Measurements from ENCODE around the gene PCID2.
A peak's percentile ranks its signal among the peaks of the same experiment; 100 is the strongest.

PCID2 gene

GRCh38 chr13:113219256-113219940 is 10.9 kb upstream of the PCID2 start:
- no peak for DNase-seq

- DNase-seq: no peak
Measured at GRCh38 chr13:113218586-113218985, 10.1 kb upstream of the PCID2 start.

GRCh38 chr13:113216254-113217048 is 8.0 kb upstream of the PCID2 start:
- DNase-seq: peak in 1 of 2 donors; percentile 3

GRCh38 chr13:113211774-113212173 is 3.3 kb upstream of the PCID2 start:
- DNase-seq: peak in 1 of 2 donors; percentile 10

- DNase-seq: no peak
Measured at GRCh38 chr13:113210833-113211232, 2.4 kb upstream of the PCID2 start.

GRCh38 chr13:113209759-113210421 is 1.4 kb upstream of the PCID2 start:
- DNase-seq: peak; percentile 46 to 47

- DNase-seq: peak; percentile 61 to 83
Measured at GRCh38 chr13:113209336-113209758, 878 bp upstream of the PCID2 start, which contains the start of gene CUL4A. CUL4A (plus strand) TSS chr13:113209613; CDS start chr13:113209628, 15 bp downstream.

- peak in 1 of 2 donors; percentile 44 for DNase-seq
Measured at GRCh38 chr13:113207890-113208420, 514 bp downstream of the PCID2 start.

- DNase-seq: no peak
Measured at GRCh38 chr13:113207460-113207859, 1.0 kb downstream of the PCID2 start.

- no peak for DNase-seq
Measured at GRCh38 chr13:113205428-113205931, 3.0 kb downstream of the PCID2 start.

- no peak for DNase-seq
Measured at GRCh38 chr13:113204378-113204734, 4.1 kb downstream of the PCID2 start.

- no peak for DNase-seq
Measured at GRCh38 chr13:113203507-113204377, 4.7 kb downstream of the PCID2 start.

- no peak for DNase-seq
Measured at GRCh38 chr13:113202912-113203311, 5.6 kb downstream of the PCID2 start.

- DNase-seq: peak; percentile 24 to 55
Measured at GRCh38 chr13:113201815-113202214, 6.7 kb downstream of the PCID2 start.

GRCh38 chr13:113196970-113197737 is 11.3 kb downstream of the PCID2 start:
- no peak for DNase-seq

- DNase-seq: no peak
Measured at GRCh38 chr13:113195360-113195759, 13.1 kb downstream of the PCID2 start.

GRCh38 chr13:113192902-113193301 is 15.6 kb downstream of the PCID2 start:
- DNase-seq: no peak

- no peak for DNase-seq
Measured at GRCh38 chr13:113192279-113192678, 16.2 kb downstream of the PCID2 start.

GRCh38 chr13:113190181-113190580 is 18.3 kb downstream of the PCID2 start:
- no peak for DNase-seq

- DNase-seq: no peak
Measured at GRCh38 chr13:113187883-113188665, 20.4 kb downstream of the PCID2 start.
